Activated CD4-positive, CD25-positive, alpha-beta regulatory T cell (primary cell): ENCODE results near the gene FRAS1.
"Not testable (repeated sequence)": the region's sequence is repeated elsewhere in the genome, so short reads cannot be mapped to it uniquely, and the experiment has no call there.

ENCODE experiments used
- DNase-seq, 4 experiments: peaks; one replicate each; lab custom pipeline; 2025; lab: John Stamatoyannopoulos, UW

The FRAS1 gene

DNA sequence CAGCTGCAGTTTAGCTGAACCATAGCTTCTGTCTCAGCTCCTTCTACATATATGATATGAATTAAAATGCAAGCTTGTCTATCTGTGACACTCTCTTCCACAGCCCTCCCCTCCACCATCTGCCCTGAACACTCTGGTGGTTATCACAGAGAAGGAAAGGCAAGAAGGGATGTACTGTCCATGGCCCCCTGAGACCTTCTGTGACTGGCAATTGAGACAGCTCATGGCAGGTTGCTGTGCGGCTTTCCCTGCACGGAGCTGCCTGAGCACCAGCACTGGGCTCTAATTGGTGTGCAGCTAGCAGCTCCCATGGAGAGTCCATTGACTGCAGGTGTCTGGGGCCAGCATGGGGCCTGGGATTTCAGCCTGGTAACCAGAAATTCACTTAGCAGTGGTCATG, 384.6 kb downstream of the FRAS1 start:
- DNase-seq, result no peak

DNA sequence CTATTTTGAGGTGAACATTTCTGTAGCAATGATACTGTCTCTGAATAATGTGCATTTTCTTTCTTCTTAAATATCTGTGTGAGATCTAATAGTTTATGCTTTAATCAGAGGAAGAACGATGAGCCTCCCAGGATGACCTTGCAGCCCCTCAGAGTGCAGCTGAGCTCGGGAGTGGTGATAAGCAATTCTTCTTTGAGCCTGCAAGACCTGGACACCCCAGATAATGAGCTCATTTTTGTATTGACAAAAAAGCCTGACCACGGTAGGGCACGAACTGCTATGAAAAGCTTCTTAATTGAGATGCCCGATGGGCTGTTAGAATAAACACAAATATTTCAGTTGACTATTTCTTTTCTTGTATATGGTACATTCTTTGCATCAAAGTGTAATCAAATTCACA, 389.5 kb downstream of the FRAS1 start:
- DNase-seq, result no peak

DNA sequence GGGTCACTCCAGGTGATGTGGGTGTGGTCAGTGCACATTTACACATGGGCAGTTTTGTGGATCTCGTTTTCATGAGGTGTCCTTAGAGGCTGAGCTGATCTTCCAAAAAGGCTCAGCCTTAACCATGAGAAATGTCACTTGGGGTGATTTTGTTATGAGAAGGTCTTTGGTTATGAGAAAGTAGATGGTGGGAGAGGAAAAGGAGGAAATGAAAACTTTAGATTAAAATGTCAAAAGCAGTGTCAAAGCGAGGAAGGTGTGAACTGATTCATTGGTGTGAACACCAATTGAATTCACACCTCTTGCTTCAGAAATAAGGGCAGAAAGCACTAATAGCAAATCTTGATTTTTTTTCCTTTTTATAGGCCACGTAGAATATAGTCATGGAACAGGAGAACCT, 394.3 kb downstream of the FRAS1 start:
- DNase-seq, result no peak

DNA sequence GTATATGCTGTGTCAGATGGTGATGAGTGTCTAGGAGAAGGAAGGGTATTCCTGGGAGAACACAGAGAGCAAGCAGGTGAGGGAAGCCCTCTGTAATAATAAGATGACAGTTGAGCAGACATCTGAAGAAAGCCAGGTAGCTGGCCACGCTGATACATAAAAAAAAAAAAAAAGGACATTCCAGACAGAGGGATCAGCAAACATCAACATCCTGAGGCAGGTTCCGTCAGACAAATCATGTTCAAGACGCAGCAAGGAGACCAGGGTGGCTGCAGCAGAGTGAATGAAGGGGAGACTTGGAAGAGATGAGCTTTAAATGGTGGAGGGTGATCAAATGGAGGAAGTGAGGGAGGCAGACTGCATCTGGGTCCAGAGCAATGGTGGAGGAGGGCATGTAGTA, 396.9 kb downstream of the FRAS1 start:
- DNase-seq, result no peak

DNA sequence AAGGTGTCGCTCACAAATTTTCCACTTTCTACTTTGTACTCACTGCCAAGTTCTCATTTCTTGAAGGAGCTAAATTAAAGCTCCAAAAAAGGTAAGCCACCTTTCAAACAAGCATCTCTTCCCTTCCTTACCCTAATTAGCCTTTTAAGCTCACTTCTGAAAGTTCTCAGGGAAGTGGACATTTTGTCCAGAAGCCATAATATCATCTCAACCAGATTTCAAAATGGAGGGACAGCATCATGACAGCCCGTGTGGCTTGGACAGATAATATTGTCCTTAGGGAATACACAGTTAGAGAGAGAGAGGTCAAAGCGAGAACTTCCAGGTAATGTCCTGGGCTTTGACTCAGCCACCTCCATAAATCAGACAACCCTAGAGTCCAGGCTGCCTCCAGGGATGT, 400.6 kb downstream of the FRAS1 start:
- DNase-seq, result no peak

DNA sequence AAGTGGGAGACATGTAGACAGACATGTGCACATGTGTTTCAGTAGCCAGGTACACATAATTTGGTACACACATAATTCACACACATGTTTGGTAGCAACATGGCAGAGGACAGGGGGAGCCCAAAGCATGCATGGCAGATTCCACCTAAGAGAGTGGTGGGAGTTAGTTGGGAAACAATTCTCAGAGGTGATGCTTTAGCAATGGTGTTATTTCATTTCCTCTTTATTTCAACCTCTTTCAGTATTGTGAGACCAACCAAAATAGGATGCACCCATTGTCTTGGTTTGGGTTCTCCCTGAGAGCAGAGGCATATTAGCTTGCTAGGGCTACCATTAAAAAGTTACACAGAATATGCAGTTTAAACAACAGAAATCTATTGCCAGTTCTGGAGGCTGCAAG, 402.2 kb downstream of the FRAS1 start:
- DNase-seq, result no peak

DNA sequence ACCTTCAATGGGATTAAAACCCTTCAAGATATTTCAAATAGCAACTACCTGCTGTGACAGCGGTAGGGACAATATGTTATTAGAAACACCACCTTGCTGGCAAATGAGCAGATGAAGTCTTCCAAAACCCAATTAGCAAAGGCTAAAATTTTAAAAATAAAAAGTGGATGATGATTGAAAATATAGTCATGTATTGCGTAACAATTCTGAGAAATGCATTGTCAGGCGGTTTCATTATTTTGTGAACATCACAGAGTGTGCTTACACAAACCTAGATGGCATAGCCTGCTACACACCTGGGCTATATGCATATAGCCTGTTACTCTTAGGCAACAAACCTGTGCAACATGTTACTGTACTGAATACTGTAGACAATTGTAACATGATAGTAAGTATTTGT, 403.2 kb downstream of the FRAS1 start:
- no peak for DNase-seq

DNA sequence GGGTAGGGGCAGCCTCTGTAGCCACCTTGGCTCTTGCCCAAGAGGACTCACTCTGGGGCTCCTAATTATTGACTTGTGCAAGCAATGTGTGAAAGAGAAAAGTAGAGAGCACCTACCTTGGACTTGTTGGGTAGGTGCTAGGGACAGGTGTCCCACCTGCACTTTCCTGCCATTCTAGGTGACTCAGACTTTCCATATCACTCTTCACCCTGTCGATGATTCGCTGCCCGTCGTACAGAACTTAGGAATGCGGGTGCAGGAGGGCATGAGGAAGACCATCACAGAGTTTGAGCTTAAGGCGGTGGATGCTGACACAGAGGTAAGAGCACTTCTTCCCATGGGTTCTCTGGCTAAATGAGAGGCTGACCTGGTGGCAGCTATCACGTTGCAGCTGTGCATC, 407.1 kb downstream of the FRAS1 start:
- DNase-seq, result no peak

DNA sequence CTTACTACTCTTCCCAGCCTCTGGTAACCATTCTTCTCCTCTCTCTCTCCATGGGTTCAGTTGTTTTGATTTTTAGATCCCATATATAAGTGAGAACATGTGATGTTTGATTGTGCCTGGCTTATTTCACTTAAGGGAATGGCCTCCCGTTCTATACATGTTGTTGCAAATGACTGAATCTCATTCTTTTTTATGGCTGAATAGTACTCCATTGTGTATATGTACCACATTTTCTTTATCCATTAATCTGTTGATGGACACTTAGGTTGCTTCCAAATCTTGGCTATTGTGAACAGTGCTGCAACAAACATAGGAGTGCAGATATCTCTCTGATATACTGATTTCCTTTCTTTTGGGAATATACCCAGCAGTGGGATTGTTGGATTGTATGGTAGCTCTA, 410.1 kb downstream of the FRAS1 start:
- not testable (repeated sequence) for DNase-seq

DNA sequence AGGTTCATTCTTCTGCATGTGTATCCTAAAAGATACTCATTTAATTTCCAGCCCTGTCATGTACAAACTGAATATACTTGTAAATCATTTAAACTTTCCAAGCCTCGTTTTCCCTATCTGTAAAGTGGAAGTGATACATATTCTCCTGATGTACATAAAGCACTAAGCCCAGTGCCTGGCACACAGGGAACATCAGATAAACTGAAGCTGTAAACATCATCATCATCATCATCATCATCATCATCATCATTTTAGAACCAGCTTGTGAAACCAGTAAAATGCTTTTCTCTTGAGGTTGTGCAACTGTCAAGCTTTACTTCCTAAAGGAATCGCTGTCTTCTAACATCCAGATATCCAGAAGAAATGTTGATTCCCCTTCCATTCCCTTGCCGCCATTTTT, 411.1 kb downstream of the FRAS1 start:
- no peak for DNase-seq

DNA sequence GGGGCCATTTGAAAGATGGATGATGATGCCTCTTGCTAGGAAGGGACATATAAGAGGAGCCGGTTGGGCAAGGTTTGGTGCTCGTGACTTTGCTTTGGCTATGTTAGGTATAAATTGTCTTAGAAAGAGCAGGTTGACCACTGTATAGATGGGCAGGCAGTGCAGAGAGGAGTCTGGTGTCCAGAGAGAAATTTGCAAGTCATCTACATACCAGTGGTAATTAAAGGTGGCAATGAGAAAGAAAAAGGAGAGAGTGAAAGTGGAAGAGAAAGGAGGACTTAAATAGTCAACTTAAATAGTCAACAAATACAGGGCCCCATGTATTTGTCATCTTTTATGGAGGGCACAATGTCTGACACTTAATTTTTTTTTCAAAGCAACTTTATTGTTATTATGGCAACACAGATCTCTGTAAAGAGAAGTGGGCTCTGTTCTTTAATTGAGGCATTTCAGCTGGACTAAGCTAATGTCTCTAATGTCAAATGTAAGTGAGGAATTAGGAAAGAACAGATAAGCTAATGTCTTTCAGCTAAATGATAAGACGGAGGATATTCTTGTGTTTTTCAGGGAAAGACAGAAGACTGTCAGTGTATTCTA, 419.1 kb downstream of the FRAS1 start:
- no peak for DNase-seq

DNA sequence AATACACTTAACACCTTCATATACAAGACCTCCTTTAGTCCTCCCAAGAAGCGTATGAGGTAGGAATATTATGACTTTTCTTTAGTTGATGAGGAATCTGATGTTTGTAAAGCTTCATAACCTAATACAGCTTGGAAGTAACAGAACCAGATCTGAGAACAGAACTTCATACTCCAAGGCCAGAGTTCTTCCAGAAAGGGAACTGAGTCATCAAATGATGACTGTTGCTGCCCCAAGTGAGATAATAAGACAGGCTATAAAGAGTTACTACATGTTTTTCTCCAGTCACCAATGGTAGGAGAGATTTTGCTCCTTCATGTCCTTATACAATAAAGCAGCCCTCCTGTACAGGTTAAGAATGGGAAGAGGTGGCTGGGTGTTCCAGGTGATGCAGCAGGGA, 420.2 kb downstream of the FRAS1 start:
- DNase-seq, result no peak

DNA sequence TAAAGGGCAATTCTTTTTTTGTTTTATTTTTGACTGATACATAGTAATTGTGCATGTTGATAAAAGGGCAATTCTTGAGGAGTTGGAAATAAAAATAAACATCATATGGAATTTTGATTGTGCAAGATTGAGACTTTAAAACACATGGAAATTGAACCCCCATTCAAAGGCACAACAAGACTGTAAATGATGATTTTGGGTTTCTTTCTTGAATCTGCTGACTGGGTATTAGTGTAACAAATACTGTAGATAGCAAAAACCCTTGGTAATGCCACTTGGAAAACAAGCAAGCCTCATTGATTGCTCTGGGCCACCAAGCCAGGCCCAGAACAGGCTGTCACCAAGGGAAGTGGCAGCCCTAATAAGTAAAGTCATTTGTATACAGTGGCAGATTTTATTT, 421.4 kb downstream of the FRAS1 start:
- DNase-seq, result no peak

DNA sequence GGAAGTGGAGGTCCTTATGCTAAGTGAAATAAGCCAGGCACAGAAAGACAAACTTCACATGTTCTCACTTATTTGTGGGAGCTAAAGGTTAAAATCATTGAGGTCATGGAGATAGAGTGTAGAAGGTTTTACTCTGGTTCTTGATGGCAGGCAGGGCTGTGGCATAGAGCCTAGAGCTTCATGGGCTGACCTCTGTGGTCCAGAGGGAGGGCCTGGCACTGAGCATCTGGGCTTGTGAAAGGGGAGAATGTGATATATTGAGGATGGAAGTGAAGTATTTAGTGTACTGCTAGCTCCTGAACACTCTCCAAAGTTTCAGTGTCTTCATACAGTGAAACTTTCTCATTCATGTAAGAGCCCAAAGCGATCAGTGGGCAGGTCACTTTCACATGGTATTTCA, 423.2 kb downstream of the FRAS1 start:
- no peak for DNase-seq

DNA sequence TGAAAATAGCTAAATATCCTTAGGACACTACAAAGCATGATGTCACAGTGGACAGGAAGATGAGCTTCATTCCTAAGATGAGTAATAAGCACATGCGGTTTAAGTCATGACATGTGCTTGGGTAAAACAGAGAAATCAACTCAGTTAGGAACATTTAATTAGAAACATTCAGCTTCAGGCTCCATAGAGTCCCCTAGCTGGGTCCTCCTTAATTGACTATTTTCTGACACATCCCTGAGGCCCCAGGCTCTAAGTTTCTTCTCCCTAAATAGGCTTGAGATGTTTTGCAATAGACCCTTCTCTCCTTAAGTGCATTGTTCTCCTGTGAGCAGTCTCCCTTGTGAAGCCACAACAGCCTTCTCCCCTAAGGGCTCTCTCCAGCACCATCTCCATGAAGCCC, 424.1 kb downstream of the FRAS1 start:
- no peak for DNase-seq

DNA sequence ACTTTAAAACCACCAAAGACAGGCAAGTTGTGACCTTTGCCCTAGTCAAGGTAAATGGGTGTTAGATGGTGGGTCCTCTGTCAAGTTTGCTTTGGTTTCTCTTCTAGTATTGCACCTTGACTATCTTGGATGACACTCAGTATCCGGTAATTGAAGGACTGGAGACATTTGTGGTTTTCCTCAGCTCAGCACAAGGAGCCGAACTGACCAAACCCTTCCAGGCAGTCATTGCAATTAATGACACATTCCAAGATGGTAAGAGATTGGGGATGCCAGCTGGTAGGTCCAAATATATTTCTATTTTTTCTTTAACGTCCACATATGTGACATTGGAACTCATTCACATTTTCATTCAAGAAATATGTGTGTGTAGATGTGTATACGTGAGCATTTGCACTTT, 425.2 kb downstream of the FRAS1 start:
- DNase-seq, result no peak

DNA sequence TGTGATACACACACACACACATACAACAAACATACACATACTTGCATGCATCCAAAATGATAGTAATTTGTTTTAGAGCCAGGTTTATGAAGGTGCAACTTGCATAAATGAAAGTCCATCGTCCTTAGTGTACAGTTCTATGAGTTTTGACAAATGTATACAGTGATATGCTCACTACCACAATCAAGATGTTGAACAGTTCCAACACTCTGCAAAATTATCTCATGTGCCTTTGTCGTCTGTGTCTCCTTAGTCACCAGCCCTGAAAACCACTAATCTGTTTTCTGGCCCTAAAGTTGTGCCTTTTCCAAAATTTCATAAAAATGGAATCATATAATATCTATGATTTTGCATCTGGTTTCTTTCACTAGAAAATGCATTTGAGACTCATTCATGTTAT, 426.7 kb downstream of the FRAS1 start:
- no peak for DNase-seq

DNA sequence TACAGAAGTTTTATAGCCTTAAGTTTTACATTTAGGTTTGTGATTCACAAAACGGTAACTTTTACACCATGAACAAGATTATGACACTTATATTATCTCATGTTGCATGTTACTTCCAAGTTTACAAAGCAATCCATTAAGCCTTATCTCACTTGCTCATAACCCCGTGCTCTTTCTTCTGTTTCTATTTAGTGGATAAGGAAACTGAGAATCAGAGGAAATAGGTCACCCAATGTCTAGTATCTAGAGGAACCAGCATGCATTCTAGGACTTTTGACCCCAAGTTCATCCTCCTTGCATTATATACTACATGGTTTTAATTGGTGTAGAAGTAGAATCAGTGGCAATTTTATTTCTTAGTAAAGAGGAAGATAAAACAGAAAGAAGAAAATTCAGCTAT, 427.5 kb downstream of the FRAS1 start:
- no peak for DNase-seq

DNA sequence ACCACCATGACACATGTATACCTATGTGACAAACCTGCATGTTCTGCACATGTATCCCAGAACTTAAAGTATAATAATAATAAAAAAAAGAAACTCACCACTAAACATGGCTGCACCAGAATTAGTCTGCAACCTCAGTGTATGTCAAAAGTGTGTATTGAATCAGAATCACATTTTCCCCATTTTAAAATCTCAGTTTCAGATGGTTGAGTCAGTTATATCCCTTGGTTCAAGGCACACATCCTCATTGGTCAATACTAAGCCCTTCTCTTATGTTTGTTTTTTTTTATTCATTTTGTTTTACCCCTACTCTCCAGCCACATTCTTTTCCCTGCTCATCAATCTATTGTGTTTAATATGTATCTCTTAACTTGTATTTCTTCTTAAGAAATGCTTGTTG, 436.6 kb downstream of the FRAS1 start:
- no peak for DNase-seq

DNA sequence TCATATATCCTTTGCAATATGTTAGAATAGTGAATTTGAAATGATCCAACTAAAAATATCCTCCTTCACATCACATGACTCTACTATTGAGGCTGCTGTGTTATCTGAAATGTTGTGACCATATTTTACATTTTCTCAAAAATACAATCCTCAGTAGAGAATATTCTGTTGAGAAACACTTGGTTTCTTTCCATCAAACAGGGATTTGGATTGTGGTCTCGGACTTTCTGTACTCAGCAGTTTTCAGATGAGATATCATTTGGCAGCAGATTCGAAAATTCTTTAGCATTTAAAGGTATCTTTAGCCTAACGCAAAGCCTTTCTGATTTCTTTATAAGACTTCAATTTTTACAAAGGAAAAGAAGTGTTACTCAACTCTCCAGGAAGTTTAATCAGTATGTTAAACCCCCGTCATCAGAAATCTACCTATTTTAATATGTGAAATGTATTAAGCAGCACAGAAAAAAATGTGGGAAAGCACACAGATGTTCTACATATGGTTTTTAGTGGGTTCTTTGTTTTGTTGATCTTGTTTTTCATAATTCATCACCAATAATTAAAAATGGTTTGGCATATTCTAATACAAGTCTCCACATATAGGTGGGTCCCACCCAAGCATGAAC, 439.0 kb downstream of the FRAS1 start:
- no peak for DNase-seq

DNA sequence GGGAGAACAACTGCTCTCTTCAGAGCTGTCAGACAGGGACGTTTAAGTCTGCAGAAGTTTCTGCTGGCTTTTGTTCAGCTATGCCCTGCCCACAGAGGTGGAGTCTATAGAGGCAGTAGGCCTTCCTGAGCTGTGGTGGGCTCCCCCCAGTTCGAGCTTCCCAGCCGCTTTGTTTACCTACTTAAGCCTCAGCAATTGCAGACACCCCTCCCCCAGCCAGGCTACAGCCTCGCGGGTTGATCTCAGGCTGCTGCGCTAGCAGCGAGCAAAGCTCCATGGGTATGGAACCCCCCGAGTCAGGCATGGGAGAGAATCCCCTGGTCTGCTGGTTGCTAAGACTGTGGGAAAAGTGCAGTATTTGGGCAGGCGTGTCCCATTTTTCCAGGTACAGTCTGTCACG, 449.1 kb downstream of the FRAS1 start:
- not testable (repeated sequence) for DNase-seq

DNA sequence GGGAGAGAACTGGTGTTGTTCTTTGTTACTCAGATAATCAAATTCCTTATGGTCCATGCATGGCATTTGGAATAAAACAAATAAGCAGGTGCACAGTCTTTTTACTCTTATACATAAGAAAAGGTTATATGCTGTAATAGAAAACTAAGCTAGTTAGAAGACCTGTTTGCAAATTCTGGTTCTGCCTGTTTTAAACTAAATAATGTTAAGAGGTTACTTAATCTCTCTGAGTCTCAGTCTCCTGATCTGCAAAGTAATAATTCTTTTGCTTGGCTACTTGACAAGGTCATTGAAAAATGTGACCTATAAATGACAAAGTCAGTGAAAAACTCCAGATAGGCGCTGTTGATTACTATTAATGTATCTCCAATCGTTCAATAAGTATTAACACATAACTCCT, 451.9 kb downstream of the FRAS1 start:
- no peak for DNase-seq

DNA sequence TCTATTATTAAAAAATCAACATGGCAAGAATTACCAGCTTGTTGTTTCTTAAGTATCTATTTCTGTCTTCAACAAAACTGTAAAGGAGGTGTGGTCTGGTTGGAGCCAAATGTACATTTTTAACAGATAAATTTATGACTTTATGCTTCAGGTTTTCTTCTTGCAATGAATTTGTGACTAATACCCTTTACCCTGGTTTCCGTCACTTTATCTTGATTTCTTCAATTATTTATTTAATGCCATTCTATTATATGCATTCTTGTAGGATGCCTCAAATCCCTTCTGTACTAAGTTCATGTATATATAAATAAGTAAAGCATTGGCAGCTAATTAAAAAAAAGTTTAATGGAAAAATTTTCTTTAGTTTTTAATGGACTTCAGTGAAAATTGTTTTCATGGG, 453.0 kb downstream of the FRAS1 start:
- DNase-seq, result no peak

DNA sequence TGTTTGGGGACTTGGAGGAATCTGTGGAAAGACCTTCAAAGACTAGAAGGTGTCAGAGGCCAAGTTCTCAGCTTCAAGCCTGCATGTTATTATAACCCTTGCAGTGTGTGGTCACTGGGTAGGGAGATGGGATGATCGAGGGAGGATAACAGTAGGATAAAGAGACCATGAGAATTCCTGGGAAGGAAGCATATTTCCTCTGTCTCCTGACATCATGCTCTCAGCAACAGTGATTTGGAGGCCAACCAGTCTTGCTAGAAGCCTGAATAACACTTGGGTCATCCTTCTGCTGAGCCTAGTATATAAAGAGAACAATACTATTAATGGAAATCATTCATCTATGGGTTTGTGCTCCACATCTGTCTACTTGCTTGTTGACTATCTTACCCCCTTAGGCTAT, 453.6 kb downstream of the FRAS1 start:
- DNase-seq, result no peak
